Stimulated activated naive CD4-positive, alpha-beta T cell treated with Interleukin-2 at 50 U/mL for 16 hours (primary cell): ENCODE results near the gene PKD1.

Experiments used
- DNase-seq: peaks from one replicate; lab custom pipeline; 2025; lab: John Stamatoyannopoulos, UW

Gene PKD1

GRCh38 chr16:2135770-2136490 is at the start of gene PKD1:
PKD1 (minus strand) TSS chr16:2135898; CDS start chr16:2135689, 209 bp downstream.
- peak; percentile 96 for DNase-seq

GRCh38 chr16:2184962-2185361 is 49.3 kb upstream of the PKD1 start:
- no peak for DNase-seq

GRCh38 chr16:2184346-2184745 is 48.6 kb upstream of the PKD1 start:
- DNase-seq: no peak

GRCh38 chr16:2183671-2184070 is 48.0 kb upstream of the PKD1 start:
- DNase-seq: no peak

- no peak for DNase-seq
Observed at GRCh38 chr16:2181952-2182351, 46.3 kb upstream of the PKD1 start.

- no peak for DNase-seq
Observed at GRCh38 chr16:2180962-2181923, 45.5 kb upstream of the PKD1 start.

GRCh38 chr16:2180461-2180860 is 44.8 kb upstream of the PKD1 start:
- DNase-seq: no peak

GRCh38 chr16:2179576-2179975 is 43.9 kb upstream of the PKD1 start:
- no peak for DNase-seq

- no peak for DNase-seq
Observed at GRCh38 chr16:2179107-2179501, 43.4 kb upstream of the PKD1 start.

- DNase-seq: no peak
Observed at GRCh38 chr16:2178321-2179106, 42.8 kb upstream of the PKD1 start.

GRCh38 chr16:2177561-2177960 is 41.9 kb upstream of the PKD1 start:
- no peak for DNase-seq

GRCh38 chr16:2177101-2177500 is 41.4 kb upstream of the PKD1 start:
- DNase-seq: no peak

- no peak for DNase-seq
Observed at GRCh38 chr16:2176047-2176446, 40.3 kb upstream of the PKD1 start.

- DNase-seq: no peak
Observed at GRCh38 chr16:2175454-2175853, 39.8 kb upstream of the PKD1 start.

- DNase-seq: no peak
Observed at GRCh38 chr16:2174396-2175131, 38.9 kb upstream of the PKD1 start.

GRCh38 chr16:2173916-2174315 is 38.2 kb upstream of the PKD1 start:
- no peak for DNase-seq

- DNase-seq: no peak
Observed at GRCh38 chr16:2173366-2173765, 37.7 kb upstream of the PKD1 start.

- DNase-seq: no peak
Observed at GRCh38 chr16:2172688-2173335, 37.1 kb upstream of the PKD1 start.

GRCh38 chr16:2171601-2172178 is 36.0 kb upstream of the PKD1 start:
- no peak for DNase-seq

GRCh38 chr16:2170587-2171435 is 35.1 kb upstream of the PKD1 start:
- no peak for DNase-seq
